Hepatic stellate cell (primary cell): ENCODE measurements around the gene RPL19.

Experiments
- DNase-seq: peaks from one replicate; pipeline ENCODE4 v3.0.0; 2011; ENCODE audit warnings: low spot score

Gene RPL19

DNA sequence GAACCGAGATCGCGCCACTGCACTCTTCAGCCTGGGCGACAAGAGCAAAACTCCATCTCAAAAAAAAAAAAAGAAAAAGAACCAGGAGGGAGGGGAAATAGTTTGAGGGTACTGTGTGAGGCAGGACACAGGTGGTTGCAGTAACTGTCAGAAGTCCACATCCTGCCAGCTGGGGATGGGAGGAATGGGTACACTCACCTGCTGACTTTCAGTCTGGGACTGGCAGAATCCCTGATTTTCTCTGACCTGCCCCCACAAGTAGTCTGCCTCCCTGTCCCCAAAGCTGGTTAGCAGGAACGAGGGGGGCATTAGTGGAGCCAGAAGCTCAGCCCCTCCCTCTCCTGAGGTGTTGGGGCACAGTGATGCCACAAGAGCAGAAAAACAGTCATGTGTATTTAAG, 27.0 kb upstream of the RPL19 start:
- no peak for DNase-seq

DNA sequence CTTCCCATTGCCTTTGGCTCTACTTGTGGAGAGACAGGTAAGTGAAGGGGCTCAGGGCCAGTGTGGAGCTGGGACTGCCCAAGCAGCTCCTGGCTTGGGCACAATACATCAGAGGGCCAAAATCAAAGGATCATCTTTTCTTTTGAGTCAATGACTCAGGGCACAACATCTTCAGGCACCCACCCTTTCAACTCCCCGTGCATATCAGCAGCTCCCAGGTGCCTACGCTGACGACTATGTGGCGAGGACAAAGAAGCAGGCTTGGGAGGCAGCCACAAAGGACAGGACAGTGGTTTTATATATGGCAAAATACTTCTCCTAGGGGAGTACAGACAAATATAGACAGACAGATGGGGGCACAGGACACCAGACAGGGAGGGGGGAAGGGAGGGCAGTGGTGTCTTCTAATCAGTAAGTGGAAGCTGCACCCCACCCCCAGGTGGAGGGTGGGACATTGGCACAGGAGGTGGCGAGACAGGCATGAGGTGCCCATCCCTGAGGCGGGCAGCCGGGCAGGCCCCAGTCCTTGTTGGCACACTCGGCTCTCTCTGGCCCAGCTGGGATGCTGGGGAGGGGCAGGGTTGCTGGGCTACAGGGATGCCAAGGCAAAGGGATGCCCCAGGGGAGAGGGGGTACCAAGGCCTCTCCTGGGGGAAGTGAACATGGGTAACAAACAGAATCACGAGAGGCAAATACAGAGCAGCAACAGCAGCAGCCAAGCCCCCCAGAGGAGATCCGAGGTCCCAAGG, 26.4 kb upstream of the RPL19 start:
- no peak for DNase-seq

DNA sequence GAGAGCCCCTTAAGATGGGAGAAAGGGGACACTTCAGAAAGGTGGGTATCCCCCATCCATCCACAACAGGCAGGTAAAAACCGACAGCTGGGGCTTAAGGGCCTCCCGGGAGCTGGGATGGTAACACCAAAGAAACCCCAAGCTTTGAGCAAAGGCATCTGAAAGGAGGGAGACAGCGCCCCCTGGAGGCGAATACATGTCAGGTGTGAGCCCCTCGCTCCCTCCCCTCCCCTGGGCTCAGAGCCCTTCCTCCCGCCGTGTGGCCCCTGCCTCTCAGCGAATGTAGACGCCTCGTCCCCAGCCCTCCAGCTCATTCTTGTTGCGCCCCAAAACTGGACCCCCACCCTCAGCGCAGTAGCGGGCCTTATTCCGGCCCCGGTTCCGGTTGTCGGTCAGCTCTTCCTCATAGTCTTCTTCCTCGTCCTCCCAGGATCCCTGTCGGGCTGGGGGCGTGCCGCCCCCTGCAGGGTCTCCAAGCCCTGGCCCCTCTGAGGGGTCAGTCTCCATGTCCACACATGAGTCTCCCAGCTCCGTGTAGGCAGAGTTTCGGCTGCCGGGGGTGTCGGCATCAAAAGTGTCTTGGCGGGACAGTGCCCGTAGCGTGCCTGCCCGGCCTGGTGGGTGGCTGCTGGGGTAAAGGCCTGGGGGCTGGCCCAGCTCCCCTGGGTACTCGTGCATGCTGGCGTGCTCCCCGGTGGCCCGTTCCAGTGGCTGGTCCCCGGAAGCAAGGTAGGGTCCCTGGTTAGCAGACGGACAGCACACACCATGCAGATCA, 25.0 kb upstream of the RPL19 start:
- peak; percentile 82 for DNase-seq

- no peak for DNase-seq
Measured at GRCh38 chr17:39175695-39176093, 24.4 kb upstream of the RPL19 start.

DNA sequence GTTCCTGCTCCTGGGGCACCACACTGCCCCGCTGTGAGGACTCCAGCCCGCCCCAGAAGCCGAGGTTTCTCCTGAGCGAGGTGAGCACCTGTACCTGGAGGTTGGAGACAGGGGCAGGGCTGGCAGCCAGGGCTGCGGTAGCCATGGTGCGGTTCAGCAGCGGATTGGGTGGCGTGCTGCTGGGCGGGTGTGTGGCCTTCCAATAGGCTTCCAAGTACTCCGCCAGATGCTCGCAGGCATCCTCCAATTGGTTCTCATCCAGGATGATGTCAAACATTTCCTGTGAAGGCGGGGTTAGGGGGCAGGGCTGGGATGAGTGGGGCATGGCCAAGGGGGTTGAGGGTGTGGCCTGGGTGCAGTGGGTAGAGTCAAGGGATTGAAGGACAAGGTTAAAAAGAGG, 22.8 kb upstream of the RPL19 start:
- DNase-seq: no peak

DNA sequence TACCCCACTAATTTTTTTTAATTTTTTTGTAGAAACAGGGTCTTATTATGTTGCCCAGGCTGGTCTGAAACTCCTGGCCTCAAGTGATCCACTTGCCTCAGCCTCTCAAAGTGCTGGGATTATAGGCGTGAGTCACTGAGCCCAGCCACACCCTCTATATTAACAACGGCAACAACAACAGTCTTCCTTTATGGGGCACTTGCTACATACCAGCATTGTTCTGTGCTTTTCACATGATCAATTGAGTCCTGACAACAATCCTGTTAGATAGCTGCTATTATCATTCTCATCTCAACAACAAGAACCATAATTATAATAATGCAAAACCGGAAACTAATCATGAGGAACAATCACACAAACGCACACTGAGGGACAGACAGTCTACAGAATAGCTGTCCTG, 21.5 kb upstream of the RPL19 start:
- no peak for DNase-seq

- DNase-seq: no peak
Measured at GRCh38 chr17:39181303-39181702, 18.8 kb upstream of the RPL19 start.

DNA sequence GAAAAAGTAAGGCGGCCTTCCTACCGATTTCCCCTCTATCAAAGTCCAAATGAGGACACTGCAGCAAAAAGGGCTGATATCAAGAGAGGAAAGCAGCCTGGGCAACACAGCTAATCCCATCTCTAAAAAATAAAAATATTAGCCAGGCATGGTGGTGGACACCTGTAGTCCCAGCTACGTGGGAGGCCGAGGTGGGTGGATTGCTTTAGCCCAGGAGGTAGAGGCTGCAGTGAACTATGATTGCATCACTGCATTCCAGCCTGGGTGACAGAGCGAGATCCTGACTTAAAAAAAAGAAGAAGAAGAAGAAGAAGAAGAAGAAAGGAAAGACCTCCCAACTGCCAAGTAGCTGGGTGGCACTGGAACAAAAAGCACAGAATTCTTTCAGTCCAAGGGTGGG, 17.0 kb upstream of the RPL19 start:
- no peak for DNase-seq

DNA sequence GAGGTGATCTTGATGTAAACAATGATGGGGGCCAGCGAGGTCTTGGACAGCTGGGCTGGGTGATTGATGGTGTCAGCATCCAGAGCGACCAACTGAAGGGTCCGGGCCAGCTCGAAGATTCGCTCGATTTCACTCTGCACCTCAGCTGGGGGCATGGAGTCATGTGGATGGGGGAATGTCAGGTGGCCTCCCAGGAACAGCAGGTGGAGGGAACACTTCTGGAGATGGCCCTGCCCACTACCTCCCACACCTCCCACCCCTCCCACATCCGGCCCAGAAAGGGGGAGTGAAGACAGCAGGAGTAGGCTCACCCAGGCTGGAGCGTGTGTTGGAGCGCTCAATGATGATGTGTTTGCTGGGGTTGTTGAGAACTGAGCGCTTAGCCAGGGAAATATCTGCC, 16.4 kb upstream of the RPL19 start:
- no peak for DNase-seq

- no peak for DNase-seq
Measured at GRCh38 chr17:39186481-39187002, 13.5 kb upstream of the RPL19 start.

GRCh38 chr17:39187152-39187830, 12.8 kb upstream of the RPL19 start:
- DNase-seq: no peak

DNA sequence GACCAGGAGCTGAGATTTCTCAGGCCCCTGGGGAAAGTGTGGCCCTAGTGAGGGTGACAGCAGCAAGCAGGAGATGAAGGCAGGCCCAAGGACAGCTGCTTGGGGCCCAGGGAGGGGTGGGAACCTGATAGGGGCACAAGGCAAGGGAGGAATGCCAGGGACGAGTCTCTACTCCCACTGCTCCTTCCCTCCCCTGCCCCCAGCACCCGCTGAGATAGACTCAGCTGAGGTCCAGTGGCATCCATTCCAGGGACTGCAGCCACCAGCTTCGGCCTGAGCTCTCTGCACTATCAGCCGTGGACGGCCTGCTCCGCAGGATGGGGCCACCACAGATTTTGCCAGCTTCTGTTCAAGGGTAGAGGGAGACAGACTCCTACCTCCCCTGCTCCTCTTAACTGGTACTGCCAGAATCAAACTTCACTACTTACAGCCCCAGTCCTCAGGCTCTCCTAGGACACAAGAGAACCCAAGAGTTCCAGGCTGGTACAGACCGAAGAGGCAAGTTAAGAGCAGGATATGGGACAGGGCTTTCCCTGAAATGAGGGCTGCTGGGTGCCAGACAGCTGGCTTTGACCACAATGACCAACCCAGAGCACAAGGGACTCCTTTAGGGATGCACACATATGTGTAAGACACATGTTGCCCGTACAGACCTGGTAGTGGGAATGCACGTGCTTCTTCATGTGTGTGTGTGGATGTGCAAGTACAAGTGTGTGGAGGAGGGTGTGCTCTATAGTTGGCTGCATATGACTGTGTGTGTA, 8.2 kb upstream of the RPL19 start:
- no peak for DNase-seq

DNA sequence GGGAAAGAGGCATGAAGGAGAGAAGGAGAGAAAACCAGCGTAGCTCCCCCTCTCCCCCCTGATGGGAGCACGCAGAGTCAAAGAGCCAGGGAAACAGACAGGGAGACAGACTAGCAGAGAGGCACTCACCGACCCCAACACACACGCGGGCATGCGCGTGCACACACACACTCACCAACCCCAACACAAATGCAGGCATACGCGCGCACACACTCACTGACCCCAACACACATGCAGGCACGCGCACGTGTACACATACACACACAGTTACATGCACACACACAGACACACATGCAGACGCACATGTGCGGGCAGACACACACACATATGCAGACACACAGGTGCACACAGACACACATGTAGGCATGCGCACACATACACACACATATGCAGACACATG, 7.2 kb upstream of the RPL19 start:
- no peak for DNase-seq

GRCh38 chr17:39193346-39193745, 6.7 kb upstream of the RPL19 start:
- no peak for DNase-seq

DNA sequence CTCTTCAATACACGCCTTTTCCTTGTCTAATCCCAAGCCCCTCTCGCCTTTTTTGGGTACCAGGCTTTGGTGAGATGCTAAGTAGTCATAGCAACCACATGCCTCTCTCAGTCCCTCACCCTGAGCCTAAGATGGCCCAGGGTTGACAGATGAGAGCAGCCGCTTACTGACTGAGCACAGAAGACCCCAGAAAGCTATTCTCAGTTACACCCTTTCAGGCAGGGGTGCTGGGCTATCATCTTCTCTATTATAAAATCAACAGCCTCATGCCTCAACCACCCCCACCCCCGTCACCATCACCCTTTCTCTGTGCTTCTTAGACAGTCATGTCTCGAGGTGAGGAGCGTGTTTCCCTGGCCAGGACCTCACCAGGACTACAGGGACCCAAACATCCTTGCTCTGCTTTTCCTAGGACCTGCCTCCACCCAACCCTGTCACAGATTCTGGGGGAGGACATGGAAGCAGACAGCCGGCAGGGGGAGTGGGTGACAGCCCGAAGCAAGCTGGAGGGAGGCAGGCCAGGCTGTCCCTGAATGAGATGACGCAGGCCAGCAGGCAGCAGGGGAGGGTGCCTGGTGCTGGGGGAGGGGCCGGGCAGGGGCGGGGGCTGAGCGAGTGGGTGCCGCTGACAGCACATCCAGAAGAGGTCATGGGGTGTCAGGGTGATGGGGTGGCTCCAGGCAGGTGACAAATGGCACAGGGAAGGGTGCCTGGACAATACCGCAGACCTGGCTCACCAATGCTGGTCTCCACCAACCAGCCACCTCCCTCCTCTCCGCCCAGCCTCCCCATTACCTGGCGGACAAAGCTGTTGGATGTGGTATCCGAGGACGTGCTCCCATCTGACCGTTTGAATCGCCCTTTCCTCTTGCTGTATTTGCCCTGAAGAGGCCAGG, 5.7 kb upstream of the RPL19 start:
- peak; percentile 95 for DNase-seq

DNA sequence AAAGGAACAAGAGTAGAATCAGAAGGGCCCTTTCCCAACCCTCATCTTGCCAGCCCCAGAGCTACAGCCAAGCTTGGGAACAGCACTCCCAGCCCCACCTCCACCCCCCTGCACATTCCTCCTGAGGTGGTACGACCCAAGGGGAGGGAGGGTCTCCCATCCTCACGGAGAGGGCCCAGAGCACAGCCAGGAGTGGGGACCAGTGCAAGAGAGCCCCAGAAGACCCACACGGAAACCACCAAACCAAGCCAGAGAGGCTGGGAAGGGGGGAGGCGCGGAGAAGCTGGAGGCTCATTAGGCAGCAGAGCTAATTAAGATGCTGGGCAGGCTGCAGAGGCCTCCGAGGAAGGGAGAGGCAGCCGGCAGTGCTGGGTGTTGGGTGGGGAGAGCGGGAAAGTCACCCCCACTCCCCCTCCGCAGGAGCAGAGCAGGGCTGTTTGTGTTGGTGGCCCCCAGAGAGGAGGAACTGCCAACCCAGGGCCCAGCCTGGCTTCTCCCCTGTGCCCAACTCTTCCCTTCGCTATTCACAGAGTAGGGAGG, 5.0 kb upstream of the RPL19 start:
- no peak for DNase-seq

- DNase-seq: no peak
Measured at GRCh38 chr17:39195568-39196160, 4.4 kb upstream of the RPL19 start.

DNA sequence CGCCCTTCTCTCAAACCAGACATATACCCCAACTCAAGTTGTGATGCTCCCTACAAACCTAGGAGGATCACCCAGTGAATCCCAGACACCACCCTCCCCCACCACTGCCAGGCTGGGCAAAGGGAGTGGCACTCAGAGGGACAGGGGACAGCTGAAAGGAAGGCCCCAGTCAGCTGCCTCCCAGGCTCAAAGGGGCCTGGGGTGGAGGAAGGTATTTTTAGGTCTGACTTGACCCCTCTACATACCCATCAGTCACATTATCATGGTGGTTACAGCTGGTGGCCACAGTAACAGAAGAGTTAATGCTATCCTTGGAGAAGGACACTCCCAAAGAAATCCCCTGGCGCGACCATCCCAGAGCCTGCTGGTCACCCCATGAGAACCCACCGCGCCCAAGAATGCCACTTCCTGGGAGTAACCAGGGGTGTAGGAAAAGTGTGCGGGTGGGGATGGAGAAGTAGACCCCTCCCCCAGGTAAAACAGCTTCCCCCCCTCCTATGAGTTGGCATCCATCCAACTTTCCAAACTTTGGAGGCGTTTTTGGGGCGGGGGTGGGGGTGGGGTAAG, 3.8 kb upstream of the RPL19 start:
- DNase-seq: peak; percentile 55

DNA sequence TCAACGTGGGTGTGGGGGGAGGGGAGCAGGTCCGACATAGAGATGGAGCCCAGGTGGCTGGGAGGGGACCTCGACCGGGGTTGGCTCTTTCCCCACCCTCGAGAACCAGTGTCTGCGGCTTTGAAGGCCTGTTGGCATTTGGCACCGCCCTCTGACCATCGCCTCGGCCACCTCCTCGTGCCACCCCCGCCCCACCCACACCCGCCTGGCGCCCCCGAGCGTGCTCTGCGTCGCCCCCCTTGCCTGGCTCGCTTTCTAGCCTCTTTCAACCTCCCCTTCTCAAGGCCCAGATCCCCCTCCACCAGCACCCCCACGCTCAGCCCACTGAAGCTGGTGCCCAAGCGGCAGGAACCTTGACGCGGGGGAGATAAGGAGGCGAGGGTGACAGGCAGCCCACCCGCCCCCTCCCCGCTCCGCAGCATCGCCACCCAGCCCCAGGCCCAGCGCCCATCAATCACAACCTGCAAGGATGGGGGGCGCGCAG, 3.2 kb upstream of the RPL19 start:
- peak; percentile 71 for DNase-seq
